ENCODE data around the gene HIC1. TPM values are rescaled to one million over a fixed set of nuclear protein-coding genes. Genes with fewer than 3 reads are reported as not detected.

The HIC1 gene
- total and polyA plus RNA-seq, 9 of the 15 experiments (the other 6 are each of a cell fraction or from before 2014, with no cell fraction given), result 0.01 to 2.5 (median 0.18) TPM

GRCh38 chr17:2040219-2040827 is 14.6 kb upstream of the HIC1 start (continued):
- TF ChIP-seq ZBTB11 (CRISPR knock-in tag; IDR thresholded peaks at IDR 0.05), result no peak
- TF ChIP-seq, protein P1, sequence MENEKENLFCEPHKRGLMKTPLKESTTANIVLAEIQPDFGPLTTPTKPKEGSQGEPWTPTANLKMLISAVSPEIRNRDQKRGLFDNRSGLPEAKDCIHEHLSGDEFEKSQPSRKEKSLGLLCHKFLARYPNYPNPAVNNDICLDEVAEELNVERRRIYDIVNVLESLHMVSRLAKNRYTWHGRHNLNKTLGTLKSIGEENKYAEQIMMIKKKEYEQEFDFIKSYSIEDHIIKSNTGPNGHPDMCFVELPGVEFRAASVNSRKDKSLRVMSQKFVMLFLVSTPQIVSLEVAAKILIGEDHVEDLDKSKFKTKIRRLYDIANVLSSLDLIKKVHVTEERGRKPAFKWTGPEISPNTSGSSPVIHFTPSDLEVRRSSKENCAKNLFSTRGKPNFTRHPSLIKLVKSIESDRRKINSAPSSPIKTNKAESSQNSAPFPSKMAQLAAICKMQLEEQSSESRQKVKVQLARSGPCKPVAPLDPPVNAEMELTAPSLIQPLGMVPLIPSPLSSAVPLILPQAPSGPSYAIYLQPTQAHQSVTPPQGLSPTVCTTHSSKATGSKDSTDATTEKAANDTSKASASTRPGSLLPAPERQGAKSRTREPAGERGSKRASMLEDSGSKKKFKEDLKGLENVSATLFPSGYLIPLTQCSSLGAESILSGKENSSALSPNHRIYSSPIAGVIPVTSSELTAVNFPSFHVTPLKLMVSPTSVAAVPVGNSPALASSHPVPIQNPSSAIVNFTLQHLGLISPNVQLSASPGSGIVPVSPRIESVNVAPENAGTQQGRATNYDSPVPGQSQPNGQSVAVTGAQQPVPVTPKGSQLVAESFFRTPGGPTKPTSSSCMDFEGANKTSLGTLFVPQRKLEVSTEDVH (IDR thresholded peaks at IDR 0.05; ENCODE audit: low read depth, partially characterized antibody), result no peak
- no peak for TF ChIP-seq NR3C1 (CRISPR knock-in tag; IDR thresholded peaks at IDR 0.05)
- no peak for TF ChIP-seq CAMTA2 (CRISPR knock-in tag; conservative IDR thresholded peaks at IDR 0.05)

All from K562 (cell line).